GM13977 (cell line): ENCODE results near the gene GPR89A.
A peak's percentile ranks its signal among the peaks of the same experiment; 100 is the strongest.
"Not testable (repeated sequence)": the region's sequence is repeated elsewhere in the genome, so short reads cannot be mapped to it uniquely, and the experiment has no call there.

Experiments
- DNase-seq: peaks from one replicate; pipeline ENCODE4 v3.0.0; 2012; ENCODE audit warnings: low spot score
- in situ Hi-C: fragments of 300-500 bp; cut with MboI; formaldehyde crosslinking; loops from one replicate; pipeline ENCODE4 v1.12.0; 2022; ENCODE audit warnings: low sequenced_read_pairs, low pct_unique_long_range_greater_than_20kb, mixed read lengths, inconsistent platforms; ENCODE audit not compliant: unreplicated experiment
- TF ChIP-seq, protein P1 (sequence below): IDR thresholded peaks from 2 replicates; pipeline ENCODE4 v1.5.1; 2012; ENCODE audit warnings: mild to moderate bottlenecking, control low read depth; ENCODE audit not compliant: insufficient read depth; ENCODE audit errors: extremely low read depth, missing control alignments

GPR89A gene

GRCh38 chr1:145711213-145711651, 103.4 kb downstream of the GPR89A start:
- in situ Hi-C loops, result no loop called here
- no peak for DNase-seq
- TF ChIP-seq, protein P1, sequence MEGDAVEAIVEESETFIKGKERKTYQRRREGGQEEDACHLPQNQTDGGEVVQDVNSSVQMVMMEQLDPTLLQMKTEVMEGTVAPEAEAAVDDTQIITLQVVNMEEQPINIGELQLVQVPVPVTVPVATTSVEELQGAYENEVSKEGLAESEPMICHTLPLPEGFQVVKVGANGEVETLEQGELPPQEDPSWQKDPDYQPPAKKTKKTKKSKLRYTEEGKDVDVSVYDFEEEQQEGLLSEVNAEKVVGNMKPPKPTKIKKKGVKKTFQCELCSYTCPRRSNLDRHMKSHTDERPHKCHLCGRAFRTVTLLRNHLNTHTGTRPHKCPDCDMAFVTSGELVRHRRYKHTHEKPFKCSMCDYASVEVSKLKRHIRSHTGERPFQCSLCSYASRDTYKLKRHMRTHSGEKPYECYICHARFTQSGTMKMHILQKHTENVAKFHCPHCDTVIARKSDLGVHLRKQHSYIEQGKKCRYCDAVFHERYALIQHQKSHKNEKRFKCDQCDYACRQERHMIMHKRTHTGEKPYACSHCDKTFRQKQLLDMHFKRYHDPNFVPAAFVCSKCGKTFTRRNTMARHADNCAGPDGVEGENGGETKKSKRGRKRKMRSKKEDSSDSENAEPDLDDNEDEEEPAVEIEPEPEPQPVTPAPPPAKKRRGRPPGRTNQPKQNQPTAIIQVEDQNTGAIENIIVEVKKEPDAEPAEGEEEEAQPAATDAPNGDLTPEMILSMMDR, result no peak

- TF ChIP-seq, protein P1, result no peak
- no peak for DNase-seq
- in situ Hi-C loops, result no loop called here
Observed at GRCh38 chr1:145714524-145715111, 106.8 kb downstream of the GPR89A start.

- in situ Hi-C loops, result no loop called here
- no peak for DNase-seq
Observed at GRCh38 chr1:145716641-145717345, 109.0 kb downstream of the GPR89A start.

DNA sequence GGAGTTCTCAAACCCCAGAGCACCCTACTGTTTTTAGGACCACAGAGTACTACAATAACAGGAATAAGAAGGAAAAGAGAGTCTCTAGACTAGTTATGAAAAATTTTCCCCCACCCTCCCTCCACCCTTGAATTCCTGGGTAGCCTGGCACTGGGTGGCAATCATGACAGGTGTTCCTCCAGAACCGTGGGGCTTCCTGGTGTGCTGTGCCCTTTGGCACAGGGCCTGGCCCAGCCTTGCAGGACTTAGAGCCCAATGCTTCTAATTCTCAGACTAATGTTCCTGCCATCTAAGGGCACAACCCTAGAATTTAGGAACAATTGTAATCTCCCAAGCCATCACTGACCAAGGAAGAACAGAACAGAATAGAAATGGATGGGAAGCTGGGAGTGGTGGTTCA, 110.0 kb downstream of the GPR89A start:
- in situ Hi-C loops, result no loop called here
- DNase-seq, result no peak
- TF ChIP-seq, protein P1, result no peak

More at GRCh38 chr1:145716641-145717345, 109.0 kb downstream of the GPR89A start:
- TF ChIP-seq, protein P1, result no peak

DNA sequence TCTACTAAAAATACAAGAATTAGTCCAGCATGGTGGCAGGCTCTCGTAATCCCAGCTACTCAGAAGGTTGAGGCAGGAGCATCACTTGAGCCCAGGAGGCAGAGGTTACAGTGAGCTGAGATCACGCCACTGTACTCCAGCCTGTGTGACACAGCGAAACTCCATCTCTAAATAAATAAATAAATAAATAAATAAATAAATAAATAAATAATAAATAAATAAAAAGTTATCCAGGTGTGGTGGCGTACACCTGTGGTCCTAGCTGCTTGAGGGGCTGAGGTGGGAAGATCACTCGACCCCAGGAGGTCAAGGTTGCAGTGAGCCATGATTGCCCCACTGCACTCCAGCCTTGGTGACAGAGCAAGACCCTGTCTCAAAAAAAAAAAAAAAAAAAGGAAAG, 110.7 kb downstream of the GPR89A start:
- DNase-seq, in situ Hi-C loops: not testable (repeated sequence)

GRCh38 chr1:145719230-145720079, 111.7 kb downstream of the GPR89A start, which contains the start of gene CD160:
TSS of gene CD160 (plus strand) at chr1:145719499. CDS start at chr1:145728328, 8,829 bp downstream.
- in situ Hi-C loops, result no loop called here

More at GRCh38 chr1:145719230-145720079, 111.7 kb downstream of the GPR89A start, which contains the start of gene CD160:
- TF ChIP-seq, protein P1, result no peak
- DNase-seq, result peak; percentile 36
